Gastrocnemius medialis (tissue), 4 donors: ENCODE measurements around the gene SLC10A1.

Source experiments
- POLR2A ChIP-seq, 2 donors: fragments of 450-650 bp; IDR thresholded peaks; one replicate each; pipeline ENCODE4 v1.6.1; 2017; ENCODE audit warnings: antibody characterized with exemption in 2 of 2, mild to moderate bottlenecking in 2 of 2, moderate library complexity in 2 of 2
- TF ChIP-seq, protein P1 (sequence below), 5 experiments: fragments of 450-650 bp in 3 of 5; fragments of 200-600 bp in 2 of 5; sonication (generic) in 2 of 5; IDR thresholded peaks in 4 of 5; conservative IDR thresholded peaks in 1 of 5; 1 replicate in 4 of 5; 2 replicates in 1 of 5; pipeline ENCODE4 v1.5.1; 2016 to 2019; ENCODE audit warnings: antibody characterized with exemption in 5 of 5, mild to moderate bottlenecking in 3 of 5, moderate library complexity in 3 of 5

GRCh38 chr14:69755784-69756183 lies 41.3 kb downstream of the SLC10A1 start:
- TF ChIP-seq, protein P1, sequence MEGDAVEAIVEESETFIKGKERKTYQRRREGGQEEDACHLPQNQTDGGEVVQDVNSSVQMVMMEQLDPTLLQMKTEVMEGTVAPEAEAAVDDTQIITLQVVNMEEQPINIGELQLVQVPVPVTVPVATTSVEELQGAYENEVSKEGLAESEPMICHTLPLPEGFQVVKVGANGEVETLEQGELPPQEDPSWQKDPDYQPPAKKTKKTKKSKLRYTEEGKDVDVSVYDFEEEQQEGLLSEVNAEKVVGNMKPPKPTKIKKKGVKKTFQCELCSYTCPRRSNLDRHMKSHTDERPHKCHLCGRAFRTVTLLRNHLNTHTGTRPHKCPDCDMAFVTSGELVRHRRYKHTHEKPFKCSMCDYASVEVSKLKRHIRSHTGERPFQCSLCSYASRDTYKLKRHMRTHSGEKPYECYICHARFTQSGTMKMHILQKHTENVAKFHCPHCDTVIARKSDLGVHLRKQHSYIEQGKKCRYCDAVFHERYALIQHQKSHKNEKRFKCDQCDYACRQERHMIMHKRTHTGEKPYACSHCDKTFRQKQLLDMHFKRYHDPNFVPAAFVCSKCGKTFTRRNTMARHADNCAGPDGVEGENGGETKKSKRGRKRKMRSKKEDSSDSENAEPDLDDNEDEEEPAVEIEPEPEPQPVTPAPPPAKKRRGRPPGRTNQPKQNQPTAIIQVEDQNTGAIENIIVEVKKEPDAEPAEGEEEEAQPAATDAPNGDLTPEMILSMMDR (IDR thresholded peaks at IDR 0.05 in 4 of 5, conservative IDR thresholded peaks at IDR 0.05 in 1 of 5) = no peak
- no peak for TF ChIP-seq POLR2A (IDR thresholded peaks at IDR 0.05)
